ENCODE data around the gene H2BK1.
A peak's percentile ranks its signal among the peaks of the same experiment; 100 is the strongest.

DNA sequence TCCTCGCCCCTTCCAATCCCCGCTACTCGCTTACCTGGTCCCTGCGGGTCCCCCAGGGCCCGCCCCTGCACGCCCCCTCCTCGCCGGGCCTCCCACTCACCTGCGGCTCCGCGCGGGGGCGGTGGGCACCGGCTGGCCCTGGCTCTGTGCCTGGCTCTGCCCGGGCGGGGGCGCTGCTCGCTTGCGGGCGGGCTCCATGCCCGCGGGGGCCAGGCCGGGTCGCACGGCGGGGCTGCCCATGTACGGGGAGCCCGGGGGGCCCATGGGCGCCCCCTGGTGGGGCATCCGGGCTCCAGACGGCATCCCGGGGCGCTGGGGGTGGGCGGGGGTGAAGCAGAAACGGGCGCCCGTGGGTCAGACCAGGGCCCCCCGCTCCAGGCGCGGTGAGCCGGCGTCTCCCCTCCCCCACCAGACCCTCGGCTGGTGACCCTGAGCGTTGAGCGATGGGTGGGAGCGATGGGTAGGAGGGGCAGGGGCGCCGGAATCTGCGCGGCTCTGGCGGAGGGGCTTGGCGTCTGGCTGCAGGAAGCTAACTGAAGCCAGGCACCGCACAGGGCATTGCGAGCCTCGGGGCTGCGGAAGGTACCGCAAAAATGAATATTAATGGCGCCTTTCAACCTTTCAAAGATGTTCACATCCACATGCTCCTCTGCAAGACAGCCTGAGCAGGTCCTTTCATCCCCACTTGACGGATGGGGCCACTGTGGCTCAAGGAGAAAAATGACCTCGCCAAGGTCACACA, 35.2 kb upstream of the H2BK1 start:
- TF ChIP-seq POLR2A (IDR thresholded peaks at IDR 0.05) = no peak
- TF ChIP-seq, protein P1, sequence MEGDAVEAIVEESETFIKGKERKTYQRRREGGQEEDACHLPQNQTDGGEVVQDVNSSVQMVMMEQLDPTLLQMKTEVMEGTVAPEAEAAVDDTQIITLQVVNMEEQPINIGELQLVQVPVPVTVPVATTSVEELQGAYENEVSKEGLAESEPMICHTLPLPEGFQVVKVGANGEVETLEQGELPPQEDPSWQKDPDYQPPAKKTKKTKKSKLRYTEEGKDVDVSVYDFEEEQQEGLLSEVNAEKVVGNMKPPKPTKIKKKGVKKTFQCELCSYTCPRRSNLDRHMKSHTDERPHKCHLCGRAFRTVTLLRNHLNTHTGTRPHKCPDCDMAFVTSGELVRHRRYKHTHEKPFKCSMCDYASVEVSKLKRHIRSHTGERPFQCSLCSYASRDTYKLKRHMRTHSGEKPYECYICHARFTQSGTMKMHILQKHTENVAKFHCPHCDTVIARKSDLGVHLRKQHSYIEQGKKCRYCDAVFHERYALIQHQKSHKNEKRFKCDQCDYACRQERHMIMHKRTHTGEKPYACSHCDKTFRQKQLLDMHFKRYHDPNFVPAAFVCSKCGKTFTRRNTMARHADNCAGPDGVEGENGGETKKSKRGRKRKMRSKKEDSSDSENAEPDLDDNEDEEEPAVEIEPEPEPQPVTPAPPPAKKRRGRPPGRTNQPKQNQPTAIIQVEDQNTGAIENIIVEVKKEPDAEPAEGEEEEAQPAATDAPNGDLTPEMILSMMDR (IDR thresholded peaks at IDR 0.05) = peak; percentile 27 to 73 (median 44)
